Stimulated activated CD4-positive, alpha-beta T cell treated with anti-CD3 and anti-CD28 coated beads, TNF-alpha, amount 100 ng/mL, for 48 hours (primary cell): ENCODE data around the gene ARRB2.

Experiments
- DNase-seq, 3 donors: peaks; one replicate each; pipeline ENCODE4 v3.0.0-alpha.2; 2020; ENCODE audit warnings: low read depth in 3 of 3

ARRB2 gene

DNA sequence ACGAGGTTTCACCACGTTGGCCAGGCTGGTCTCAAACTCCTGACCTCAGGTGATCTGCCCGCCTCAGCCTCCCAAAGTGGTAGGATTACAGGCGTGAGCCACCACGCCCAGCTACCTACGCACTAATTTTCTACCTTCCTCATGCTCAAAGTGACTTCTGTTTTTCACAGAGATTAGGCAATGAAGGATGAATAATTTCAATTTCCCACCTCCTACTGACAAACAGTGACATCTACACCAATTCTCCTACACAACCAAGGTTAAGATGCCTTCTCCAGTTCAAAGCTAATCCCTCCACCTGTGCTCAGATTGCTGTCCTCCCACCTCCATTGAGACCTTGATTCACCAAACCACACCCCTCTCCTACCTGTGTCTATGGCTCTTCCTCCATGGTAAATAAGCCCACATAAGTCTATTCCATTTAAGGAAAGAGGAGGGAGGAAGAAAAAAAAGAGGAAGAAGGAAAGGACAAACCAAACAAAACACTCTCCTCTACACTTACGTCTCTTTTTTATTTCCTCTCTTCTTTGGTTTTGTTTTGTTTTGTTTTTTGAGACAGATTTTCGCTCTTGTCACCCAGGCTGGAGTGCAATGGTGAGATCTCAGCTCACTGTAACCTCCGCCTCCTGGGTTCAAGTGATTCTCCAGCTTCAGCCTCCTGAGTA is 15.3 kb downstream of the ARRB2 start:
- no peak for DNase-seq

DNA sequence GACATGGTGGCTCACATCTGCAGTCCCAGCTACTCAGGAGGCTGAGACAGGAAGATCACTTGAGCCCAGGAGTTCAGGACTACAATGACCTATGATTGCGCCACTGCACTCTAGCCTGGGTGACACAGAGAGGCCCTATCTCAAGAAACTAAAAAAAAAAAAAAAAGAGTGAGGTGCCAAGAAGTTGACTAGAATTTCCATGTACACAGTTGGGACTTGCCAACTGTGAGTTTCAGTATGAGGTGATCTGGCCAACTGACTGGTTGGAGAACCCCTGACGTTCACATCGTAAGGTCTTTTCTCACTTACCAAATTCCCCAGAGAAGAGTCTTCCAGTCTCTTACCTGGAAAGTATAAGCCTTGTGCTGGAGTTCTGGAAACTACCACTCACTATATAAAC is 17.7 kb downstream of the ARRB2 start:
- DNase-seq: no peak

DNA sequence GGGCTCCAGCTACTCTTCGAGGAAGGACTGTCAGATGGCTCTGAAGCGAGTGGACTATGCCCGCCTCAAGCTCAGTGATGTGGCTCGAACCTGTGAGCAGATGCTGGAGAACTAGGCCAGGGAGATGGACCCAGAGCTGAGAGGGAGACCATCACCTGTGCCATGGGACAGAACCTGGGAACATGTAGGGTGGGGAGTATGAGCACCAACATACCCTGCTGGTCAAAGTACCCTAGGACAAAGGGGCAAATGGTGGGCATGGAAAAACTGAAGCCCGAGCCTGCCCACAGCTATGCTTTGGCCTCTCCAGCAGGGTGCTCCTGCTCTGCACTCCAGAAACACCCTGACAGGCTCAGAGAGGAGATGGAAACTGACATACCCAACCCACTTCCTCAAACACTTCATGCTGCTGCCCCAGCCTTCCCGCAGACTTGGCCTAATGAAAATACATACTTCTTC is 22.7 kb downstream of the ARRB2 start:
- DNase-seq: no peak

DNA sequence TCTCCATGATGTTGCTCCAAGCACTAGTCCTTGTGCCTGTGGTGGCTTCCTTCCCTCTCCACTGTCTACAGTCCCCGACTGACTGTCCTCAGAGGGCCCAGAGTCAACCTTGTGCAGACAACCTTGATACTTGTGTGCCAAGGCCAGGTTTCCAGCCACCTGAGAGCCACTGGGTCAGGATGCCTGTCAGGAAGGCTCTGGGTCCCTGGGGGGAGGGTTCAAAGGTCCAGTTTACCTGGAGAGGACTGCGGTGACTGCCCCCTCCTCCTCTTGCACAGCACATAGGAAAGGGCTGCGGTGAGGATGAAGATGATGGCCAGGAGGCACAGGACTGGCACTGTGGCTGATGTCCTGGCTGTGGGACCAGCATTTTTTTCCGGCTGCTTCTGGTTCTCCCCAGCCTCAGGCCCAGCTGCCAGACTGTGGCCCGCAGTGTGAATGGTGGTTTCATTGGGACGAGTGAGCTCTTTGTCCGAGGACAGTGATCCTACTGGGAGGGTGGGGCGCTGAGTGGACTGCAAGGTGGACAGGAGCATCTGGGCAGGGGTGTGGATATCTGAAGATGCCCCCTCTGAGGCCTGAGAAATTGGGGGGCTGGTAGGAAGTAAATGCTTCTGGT is 24.5 kb downstream of the ARRB2 start:
- DNase-seq: no peak

DNA sequence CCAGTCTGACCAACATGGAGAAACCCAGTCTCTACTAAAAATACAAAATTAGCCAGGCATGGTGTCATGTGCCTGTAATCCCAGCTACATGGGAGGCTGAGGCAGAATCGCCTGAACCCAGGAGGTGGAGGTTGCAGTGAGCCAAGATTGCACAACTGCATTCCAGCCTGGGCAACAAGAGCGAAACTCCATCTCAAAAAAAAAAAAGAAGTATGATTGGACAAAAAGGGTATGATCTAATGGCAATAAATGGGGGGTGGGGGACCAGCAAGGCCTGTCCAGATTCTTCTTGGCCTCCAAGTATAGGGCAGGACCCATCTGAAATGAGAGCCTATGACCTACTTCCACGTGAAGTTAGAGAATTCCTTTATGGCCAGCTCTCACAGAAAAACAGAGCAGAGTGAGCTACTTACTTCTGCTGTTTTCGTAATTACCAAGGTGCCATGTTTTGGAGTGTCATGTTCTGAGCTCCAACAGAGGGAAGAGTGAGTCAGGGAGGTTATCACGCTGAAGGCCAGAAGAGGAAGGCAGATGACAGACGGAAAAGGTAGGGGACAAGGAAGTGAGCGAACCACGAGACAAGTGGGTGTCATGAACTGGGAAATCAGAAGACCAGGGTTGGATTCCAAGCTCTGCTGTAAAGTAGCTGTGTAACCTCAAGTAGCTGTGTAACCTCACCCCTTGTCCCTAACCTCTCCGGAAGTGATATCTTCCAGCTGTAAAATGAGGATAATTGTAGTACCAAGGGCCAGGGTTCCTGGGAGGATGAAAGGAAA is 25.6 kb downstream of the ARRB2 start:
- DNase-seq: no peak

DNA sequence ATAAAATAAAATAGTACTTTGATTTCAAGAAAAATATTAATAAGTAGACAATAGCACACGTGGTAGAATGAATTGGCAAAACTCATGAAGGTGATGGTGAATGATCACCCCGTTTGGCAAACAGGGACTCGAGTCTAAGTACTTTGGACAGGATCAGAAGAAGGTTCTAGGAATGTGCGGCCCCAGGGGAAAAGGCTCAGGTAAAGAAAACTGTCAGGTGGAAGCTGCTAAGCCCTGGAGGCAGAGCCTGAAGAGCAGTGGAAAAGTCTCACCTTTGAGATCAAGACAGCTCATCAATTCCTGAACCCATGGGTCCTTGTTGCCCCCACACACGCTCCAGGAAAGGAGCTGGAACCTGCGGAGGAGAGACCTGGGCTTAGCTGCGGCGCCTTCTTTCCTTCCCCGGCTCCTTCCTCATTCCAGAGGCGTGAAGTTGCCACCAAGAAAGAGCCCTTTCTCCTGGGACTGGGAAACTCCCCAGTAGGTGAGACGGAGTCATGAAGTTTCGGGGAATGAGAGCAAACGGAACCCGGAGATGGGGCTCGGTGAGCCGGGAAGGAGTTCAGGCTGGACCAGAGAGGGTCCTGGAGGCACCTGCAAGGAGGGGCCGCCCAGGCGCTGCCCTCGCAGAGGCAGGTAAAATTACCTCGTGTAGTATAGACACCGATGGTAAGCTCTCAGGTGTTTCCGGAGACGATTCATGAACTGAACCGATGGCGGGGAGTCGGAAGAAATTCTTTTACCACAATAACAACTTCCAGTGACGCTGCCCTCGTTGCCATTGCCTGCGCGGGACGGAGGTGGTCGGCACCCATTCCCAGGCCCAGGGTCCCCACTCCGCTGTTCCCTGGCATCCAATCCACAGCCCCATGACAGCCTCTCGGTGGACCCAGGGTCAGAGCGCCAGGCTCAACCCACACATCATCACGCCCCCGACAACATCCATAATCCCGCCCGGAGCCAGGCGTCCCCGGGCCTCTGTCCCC is 28.0 kb downstream of the ARRB2 start:
- no peak for DNase-seq

DNA sequence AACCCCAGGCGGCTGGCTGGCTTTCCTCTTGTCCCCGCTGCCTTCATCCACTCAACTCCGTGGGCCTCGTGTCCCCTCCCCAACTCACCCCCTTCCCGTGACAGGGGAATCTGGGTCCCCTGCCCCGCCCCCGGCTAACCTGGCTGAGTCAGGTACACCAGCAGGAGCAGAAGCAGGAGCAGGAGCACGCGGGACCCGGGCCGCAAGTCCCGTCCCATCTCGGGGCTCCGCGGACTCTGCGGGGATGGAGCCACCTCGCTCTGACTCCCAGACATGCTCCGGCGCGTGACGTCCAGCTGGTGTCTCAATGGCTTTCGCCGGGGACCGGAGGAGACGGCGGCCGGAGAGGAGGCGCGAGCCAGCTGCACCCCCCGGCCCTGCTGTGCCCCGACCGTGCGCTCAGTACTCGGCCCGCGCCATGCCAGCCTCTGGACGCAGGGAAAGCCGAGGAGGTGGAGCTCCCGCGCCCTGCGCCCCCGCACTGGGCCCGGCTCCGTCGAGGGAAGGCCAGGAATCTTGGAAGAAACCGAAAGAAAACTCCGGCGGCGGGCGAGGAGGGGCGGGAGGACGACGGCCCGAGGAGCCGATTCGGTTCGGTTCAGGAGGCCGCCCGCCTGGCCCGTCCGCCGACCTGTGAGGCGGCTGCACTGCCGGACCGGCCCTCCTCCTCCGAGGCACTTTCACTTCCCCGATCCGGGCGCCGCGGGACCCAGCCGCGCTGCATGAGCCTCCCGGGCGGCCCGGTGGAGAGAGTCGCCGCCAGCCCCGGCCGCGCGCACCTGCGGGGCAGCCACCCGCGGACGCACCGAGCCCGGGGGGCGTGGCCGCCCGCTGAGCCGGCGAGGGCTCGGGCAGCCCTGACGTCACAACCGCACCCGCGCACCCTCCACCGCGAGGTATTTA is 28.9 kb downstream of the ARRB2 start, which contains the start of the genes CXCL16 and ZMYND15:
CXCL16 (minus strand) TSS at position 807 of the 903 bp plus-strand sequence; CDS start at position 218, 589 bp downstream.
ZMYND15 (plus strand) TSS at position 712 of the 903 bp plus-strand sequence. CDS start 716 bp downstream, outside the sequence.
- DNase-seq: peak in 1 of 3 donors; percentile 22

DNA sequence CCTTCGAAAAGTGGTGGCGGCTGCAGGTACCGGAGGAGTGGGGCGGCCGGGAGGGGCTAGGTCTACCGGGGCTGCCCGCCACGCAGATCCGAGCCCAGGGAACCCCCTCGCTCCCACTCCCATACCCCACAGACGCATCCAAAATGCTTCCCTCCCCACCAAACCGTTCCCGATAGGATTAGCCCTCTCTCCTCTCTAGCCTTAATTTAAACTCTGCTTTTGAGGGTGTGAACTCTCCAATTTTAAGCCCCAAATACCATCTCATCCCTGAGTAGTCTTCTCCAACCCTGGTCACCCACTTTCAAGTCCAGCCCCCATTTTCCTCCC is 29.6 kb downstream of the ARRB2 start:
- no peak for DNase-seq

DNA sequence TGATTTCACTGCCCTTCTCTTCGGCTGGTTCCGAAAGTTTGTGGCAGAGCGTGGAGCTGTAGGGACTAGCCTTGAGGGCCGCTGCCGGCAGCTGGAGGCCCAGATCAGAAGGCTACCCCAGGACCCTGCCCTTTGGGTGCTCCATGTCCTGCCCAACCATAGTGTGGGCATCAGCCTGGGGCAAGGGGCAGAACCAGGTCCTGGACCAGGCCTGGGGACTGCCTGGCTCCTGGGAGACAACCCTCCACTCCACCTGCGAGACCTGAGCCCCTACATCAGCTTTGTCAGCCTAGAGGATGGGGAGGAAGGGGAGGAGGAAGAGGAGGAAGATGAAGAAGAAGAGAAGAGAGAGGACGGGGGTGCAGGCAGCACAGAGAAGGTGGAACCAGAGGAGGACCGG is 30.2 kb downstream of the ARRB2 start:
- no peak for DNase-seq

DNA sequence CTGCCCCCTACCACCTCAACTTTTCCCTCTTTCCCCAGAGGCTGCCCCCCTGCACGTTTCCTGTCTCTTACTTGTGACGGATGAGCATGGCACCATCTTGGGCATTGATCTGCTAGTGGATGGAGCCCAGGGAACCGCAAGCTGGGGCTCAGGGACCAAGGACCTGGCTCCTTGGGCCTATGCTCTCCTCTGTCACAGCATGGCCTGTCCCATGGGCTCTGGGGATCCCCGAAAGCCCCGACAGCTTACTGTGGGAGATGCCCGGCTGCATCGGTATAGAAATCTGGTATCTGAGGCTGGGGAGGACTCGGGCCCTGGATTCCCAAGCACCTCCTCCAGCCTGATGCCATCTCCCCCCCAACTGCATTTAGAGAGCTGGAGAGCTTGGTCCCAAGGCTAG is 31.1 kb downstream of the ARRB2 start:
- no peak for DNase-seq

DNA sequence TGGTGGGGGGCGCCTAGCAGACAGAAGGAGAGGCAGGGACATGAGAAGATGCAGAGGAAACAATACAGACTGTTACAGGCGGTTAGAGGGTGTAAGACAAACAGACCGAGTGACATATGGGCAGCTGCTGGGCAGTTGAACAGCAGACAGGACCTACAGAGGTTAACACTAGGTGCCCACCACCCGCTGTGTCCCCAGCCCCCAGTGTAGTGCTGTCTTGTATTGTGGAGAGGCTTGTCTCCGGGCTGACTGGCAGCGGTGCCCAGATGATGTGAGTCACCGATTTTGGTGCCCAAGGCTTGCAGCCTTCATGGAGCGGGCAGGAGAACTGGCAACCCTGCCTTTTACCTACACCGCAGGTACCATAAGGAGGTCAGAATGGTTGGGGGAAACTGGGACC is 31.7 kb downstream of the ARRB2 start:
- no peak for DNase-seq

DNA sequence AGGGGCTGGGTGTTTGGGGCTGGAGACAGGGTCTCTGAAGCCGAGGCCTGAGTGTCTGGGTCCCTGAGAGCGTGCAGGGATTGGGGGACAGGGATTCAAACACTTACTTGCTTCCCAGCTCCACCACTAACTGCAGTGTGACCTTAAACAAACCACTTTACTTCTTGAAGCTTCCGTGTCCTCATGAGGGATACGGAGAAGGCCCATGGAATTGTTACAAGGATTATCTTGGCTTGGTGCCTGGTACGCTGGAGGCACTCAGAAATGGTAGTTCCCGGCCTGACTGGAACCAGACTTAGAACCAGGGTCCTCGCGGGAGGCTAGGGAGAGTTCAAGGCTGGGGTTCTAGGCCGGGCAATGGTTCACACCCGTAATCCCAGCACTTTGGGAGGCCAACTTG is 32.2 kb downstream of the ARRB2 start:
- DNase-seq: no peak

DNA sequence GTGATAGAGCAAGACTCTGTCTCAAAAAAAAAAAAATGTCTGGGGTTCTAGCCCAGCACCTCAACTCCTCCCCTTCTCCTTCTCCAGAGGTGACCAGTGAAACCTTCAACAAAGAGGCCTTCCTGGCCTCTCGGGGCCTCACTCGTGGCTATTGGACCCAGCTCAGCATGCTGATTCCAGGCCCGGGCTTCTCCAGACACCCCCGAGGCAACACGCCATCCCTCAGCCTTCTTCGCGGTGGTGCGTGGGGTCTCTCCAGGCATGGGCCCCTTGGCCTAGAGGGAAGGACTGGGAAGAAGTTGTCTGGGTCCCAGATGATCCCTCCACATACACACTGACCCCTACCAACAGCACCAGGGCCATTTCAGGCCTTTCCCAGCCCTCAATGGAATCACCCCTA is 32.8 kb downstream of the ARRB2 start:
- no peak for DNase-seq

DNA sequence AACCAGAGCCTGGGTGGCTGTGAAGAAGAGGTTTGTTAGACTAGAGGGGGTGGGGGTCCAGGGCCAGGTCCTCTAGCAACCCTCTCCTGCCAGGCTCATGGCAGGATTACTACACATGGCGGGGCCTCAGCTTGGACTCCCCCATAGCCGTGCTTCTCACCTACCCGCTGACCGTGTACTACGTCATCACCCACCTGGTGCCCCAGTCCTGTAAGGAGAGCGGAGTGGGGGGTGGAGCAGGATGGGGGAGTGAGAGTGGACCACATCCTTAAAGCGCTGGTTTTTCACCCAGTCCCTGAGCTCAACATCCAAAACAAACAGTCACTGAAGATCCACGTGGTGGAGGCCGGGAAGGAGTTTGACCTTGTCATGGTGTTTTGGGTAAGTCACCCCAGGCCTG is 33.5 kb downstream of the ARRB2 start:
- DNase-seq: no peak

DNA sequence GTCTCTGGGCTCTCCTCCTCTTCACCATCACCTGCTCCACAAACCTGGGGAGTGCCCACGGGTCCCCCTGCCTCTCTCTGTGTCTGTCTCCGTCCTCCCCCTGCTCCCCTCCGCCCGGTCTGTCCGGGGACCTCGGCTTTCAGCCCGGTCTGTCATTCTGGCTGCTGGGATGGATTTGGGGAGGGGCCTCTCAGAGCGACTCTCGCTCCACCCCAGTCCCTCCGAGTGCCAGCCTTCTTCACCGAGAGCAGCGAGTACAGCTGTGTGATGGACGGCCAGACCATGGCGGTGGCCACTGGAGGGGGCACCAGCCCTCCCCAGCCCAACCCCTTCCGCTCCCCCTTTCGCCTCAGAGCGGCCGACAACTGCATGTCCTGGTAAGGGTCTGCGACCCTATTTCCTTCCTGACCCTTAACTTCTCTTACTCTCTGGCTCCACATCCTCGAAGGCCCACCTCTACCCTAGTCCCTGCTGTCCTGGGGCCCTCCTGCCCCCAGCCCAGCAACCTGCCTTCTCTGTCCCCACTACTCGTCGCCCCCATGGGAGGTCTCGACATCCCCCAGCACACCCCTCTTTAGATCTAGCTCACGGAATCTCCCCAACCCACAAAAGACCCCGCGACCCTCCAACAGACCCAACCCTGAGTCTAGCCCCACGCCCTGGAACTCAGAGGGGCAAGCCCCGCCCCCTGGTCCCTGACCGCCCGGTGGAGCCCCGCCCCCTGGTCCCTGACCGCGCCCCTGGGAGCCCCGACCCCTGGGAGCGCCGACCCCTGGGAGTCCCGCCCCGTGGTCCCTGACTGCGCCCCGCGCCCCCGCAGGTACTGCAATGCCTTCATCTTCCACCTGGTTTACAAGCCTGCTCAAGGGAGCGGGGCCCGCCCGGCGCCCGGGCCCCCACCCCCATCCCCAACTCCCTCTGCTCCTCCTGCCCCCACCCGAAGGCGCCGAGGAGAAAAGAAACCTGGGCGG is 34.9 kb downstream of the ARRB2 start:
- no peak for DNase-seq

DNA sequence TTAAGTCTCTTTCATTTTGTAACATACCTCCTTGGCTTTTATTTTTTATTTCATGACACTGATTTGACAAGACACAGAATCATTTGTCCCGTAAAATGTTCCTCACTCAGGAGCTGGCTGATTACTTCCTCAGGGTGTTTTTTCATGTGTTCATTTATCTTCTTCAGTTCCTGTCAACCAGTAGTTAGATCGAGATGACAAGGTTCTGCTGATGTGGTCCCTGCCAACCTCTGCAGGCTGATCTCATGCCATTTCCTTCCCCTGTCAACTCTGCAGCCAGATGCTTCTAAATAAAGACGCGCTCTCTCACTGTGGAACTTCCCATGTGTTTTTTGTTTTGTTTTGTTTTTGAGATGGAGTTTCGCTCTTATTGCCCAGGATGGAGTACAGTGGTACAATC is 37.4 kb downstream of the ARRB2 start:
- no peak for DNase-seq

DNA sequence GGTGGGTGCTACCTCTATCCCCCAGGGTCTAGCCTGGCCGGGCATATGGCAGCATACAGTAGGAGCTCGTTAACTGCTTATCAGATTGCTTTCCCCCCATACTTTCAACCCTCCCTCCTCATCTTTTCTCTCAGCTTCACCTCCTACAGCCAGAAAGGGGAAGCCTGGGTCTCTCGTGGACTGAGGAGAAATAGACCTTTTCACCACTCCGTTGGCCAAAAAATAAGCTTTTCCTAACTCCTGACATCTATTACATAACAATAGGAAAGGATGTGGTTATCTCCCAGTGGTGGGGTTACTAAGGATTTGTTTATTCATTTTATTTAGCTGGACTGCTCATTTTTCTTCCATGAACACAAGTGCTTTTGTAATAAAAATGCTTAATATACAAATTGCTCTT is 38.3 kb downstream of the ARRB2 start:
- DNase-seq: no peak

DNA sequence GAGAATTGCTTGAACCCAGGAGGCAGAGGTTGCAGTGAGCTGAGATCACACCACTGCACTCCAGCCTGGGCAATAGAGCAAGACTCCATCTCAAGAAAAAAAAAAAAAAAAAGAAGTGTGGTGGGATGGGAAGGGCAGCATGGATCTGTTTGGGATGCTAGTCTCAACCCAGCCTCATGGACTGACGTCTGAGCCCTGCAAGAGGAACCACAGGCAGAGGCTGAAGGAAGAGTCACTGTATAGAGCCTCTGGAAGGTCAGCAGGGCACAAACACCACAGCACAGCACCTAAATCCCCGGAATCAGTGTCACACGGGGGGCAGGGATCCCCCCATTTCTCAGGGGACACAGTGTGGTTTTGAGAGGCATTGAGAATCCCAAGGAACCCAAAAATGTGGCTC is 40.2 kb downstream of the ARRB2 start:
- no peak for DNase-seq

DNA sequence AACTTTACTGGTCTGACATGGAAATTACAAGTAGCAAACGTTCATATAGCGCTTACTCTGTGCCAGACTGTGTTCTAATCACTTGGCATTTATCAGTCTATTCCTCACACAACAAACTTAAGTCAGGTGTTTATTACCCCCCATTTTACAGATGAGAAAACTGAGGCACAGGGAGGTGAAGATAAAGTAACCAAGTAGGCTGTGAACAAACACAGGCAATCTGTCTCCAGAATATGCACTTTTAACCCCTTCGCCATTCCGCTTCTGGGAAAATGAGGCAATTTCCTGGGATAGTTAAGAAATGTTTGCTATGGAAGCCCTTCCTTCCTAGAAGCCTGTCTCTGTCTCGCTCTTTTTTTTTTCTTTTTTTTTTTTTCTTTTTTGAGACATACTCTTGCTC is 41.5 kb downstream of the ARRB2 start:
- DNase-seq: no peak
